H9 (cell line): ENCODE measurements around the gene BORCS8. TPM values are rescaled to one million over a fixed set of nuclear protein-coding genes. Genes with fewer than 3 reads are reported as not detected.

ENCODE experiments used
- DNase-seq: peaks from one replicate; pipeline ENCODE4 v3.0.0-alpha.2; 2017
- H2AFZ ChIP-seq: one replicate; pipeline ENCODE4 v1.6.1; 2013; ENCODE audit warnings: mild to moderate bottlenecking, low read length, control low read depth, moderate library complexity
- H2AK5ac ChIP-seq: 2 replicates; pipeline ENCODE4 v1.6.1; 2013; ENCODE audit warnings: low read length, control low read depth, mixed read lengths; ENCODE audit not compliant: insufficient read length
- H2BK120ac ChIP-seq: one replicate; pipeline ENCODE4 v1.6.1; 2013; ENCODE audit warnings: low read depth, mild to moderate bottlenecking, low read length, control low read depth, inconsistent platforms; ENCODE audit not compliant: poor library complexity, severe bottlenecking
- H2BK12ac ChIP-seq: 2 replicates; pipeline ENCODE4 v1.6.1; 2013; ENCODE audit warnings: low read length, control low read depth, mixed read lengths, low read depth; ENCODE audit not compliant: insufficient read length
- H2BK15ac ChIP-seq: 2 replicates; pipeline ENCODE4 v1.6.1; 2013; ENCODE audit warnings: low read depth, low read length, control low read depth
- H2BK20ac ChIP-seq: one replicate; pipeline ENCODE4 v1.6.1; 2013; ENCODE audit warnings: low read depth, mild to moderate bottlenecking, low read length, control low read depth, inconsistent platforms; ENCODE audit not compliant: poor library complexity, severe bottlenecking
- H2BK5ac ChIP-seq: 2 replicates; pipeline ENCODE4 v1.6.1; 2013; ENCODE audit warnings: low read length, control low read depth, mixed read lengths; ENCODE audit not compliant: insufficient read length
- H3K14ac ChIP-seq: 2 replicates; pipeline ENCODE4 v1.6.1; 2013; ENCODE audit warnings: low read length, control low read depth; ENCODE audit not compliant: insufficient read depth
- H3K18ac ChIP-seq: 2 replicates; pipeline ENCODE4 v1.6.1; 2013; ENCODE audit warnings: low read depth, mild to moderate bottlenecking, mixed read lengths, low read length, control low read depth; ENCODE audit not compliant: insufficient read length
- H3K23ac ChIP-seq: 2 replicates; pipeline ENCODE4 v1.6.1; 2013; ENCODE audit warnings: low read length, control low read depth, mixed read lengths, low read depth; ENCODE audit not compliant: insufficient read length
- H3K23me2 ChIP-seq: 2 replicates; pipeline ENCODE4 v1.6.1; 2013; ENCODE audit warnings: low read depth, mild to moderate bottlenecking, mixed read lengths, low read length, control low read depth; ENCODE audit not compliant: insufficient read length, poor library complexity, severe bottlenecking
- H3K27ac ChIP-seq: 2 replicates; pipeline ENCODE4 v1.5.1; 2013; ENCODE audit warnings: low read length, control low read depth, mixed read lengths, low read depth; ENCODE audit not compliant: insufficient read length
- H3K27me3 ChIP-seq: 2 replicates; pipeline ENCODE4 v1.6.1; 2013; ENCODE audit warnings: low read length, control low read depth, inconsistent platforms; ENCODE audit not compliant: insufficient read depth
- H3K4ac ChIP-seq: 2 replicates; pipeline ENCODE4 v1.6.1; 2013; ENCODE audit warnings: low read depth, mild to moderate bottlenecking, control low read depth, inconsistent platforms, low read length, moderate library complexity
- H3K4me1 ChIP-seq: 2 replicates; pipeline ENCODE4 v1.6.1; 2013; ENCODE audit warnings: low read length, control low read depth, inconsistent platforms; ENCODE audit not compliant: insufficient read depth
- H3K4me2 ChIP-seq: 2 replicates; pipeline ENCODE4 v1.6.1; 2013; ENCODE audit warnings: low read length, control low read depth, mixed read lengths; ENCODE audit not compliant: insufficient read length, insufficient read depth
- H3K56ac ChIP-seq: 2 replicates; pipeline ENCODE4 v1.6.1; 2013; ENCODE audit warnings: low read depth, mild to moderate bottlenecking, mixed read lengths, low read length, control low read depth; ENCODE audit not compliant: insufficient read length
- H3K79me1 ChIP-seq: 2 replicates; pipeline ENCODE4 v1.6.1; 2013; ENCODE audit warnings: low read depth, mild to moderate bottlenecking, moderate library complexity, low read length, control low read depth, inconsistent platforms; ENCODE audit not compliant: insufficient read depth, poor library complexity, severe bottlenecking
- H3K79me2 ChIP-seq: 2 replicates; pipeline ENCODE4 v1.6.1; 2013; ENCODE audit warnings: low read length, control low read depth, inconsistent platforms; ENCODE audit not compliant: insufficient read depth
- H3K9ac ChIP-seq: 2 replicates; pipeline ENCODE4 v1.6.1; 2013; ENCODE audit warnings: low read length, control low read depth, mixed read lengths; ENCODE audit not compliant: insufficient read length; ENCODE audit errors: extremely low read depth
- H3K9me3 ChIP-seq: one replicate; pipeline ENCODE4 v1.6.1; 2013; ENCODE audit warnings: low read depth, low read length, inconsistent platforms; ENCODE audit not compliant: control insufficient read depth
- H3T11ph ChIP-seq: one replicate; pipeline ENCODE4 v1.6.1; 2013; ENCODE audit warnings: mild to moderate bottlenecking, low read length, control low read depth, inconsistent platforms
- H4K20me1 ChIP-seq: one replicate; pipeline ENCODE4 v1.6.1; 2013; ENCODE audit not compliant: control insufficient read depth, insufficient read length, insufficient read depth
- H4K5ac ChIP-seq: 2 replicates; pipeline ENCODE4 v1.6.1; 2013; ENCODE audit warnings: low read depth, mild to moderate bottlenecking, mixed read lengths, low read length, control low read depth; ENCODE audit not compliant: insufficient read length
- H4K8ac ChIP-seq: replicated peaks from 2 replicates; pipeline ENCODE4 v1.6.1; 2013; ENCODE audit warnings: low read length, control low read depth, mixed read lengths, low read depth; ENCODE audit not compliant: insufficient read length
- H4K91ac ChIP-seq: 2 replicates; pipeline ENCODE4 v1.6.1; 2013; ENCODE audit warnings: low read depth, mild to moderate bottlenecking, moderate library complexity, mixed read lengths, low read length, control low read depth; ENCODE audit not compliant: insufficient read length
- H3K27ac Mint-ChIP-seq, 3 experiments: 2 replicates in 2 of 3; 3 replicates in 1 of 3; pipeline ENCODE4 v1.8.0; 2020 to 2021; ENCODE audit warnings: mixed read lengths in 3 of 3, mild to moderate bottlenecking in 1 of 3, moderate library complexity in 1 of 3
- H3K27me3 Mint-ChIP-seq: 2 replicates; pipeline ENCODE4 v1.8.0; 2021; ENCODE audit warnings: low read depth, mild to moderate bottlenecking, moderate library complexity, mixed read lengths
- H3K36me3 Mint-ChIP-seq, 3 experiments: 2 replicates in 2 of 3; 3 replicates in 1 of 3; pipeline ENCODE4 v1.8.0; 2020 to 2021; ENCODE audit warnings: low read depth in 3 of 3, mixed read lengths in 3 of 3; ENCODE audit not compliant: insufficient read depth in 1 of 3
- H3K4me1 Mint-ChIP-seq, 2 experiments: 2 replicates each; pipeline ENCODE4 v1.8.0; 2020; ENCODE audit warnings: mixed read lengths in 2 of 2
- H3K4me3 Mint-ChIP-seq, 2 experiments: 2 replicates in 1 of 2; 3 replicates in 1 of 2; pipeline ENCODE4 v1.8.0; 2020 to 2021; ENCODE audit warnings: mild to moderate bottlenecking in 2 of 2, mixed read lengths in 2 of 2, moderate library complexity in 1 of 2
- H3K9me3 Mint-ChIP-seq, 2 experiments: 2 replicates in 1 of 2; 3 replicates in 1 of 2; pipeline ENCODE4 v1.8.0; 2020; ENCODE audit warnings: mild to moderate bottlenecking in 2 of 2, mixed read lengths in 2 of 2, moderate library complexity in 1 of 2
- CTCF ChIP-seq: fragments of 200-600 bp; sonication (generic); conservative IDR thresholded peaks from 3 replicates; pipeline ENCODE4 v1.8.0; 2021; ENCODE audit warnings: antibody characterized with exemption, mild to moderate bottlenecking
- WGBS: extraction: QIAGEN DNeasy Blood & Tissue Kit; methylation state at CpG from one replicate; pipeline ENCODE4 v1.1.7; 2013; ENCODE audit warnings: missing lambda C conversion rate, low lambda C conversion rate, mixed read lengths; ENCODE audit not compliant: insufficient read length; ENCODE audit errors: extremely low coverage; 5-methylcytosine and 5-hydroxymethylcytosine counted together
- total RNA-seq: library from RNA; stranded (reverse); gene quantifications from 2 replicates; pipeline ENCODE4 v1.2.1, GENCODE V29; 2021

BORCS8 gene
- total RNA-seq, 1 experiment from 2014 or later: 20.4 TPM

- Histone ChIP-seq H3K4me2 (no peak overlapping the region), H3T11ph (no peak overlapping the region), H3K23ac (no peak overlapping the region), H3K79me2 (no peaks in the 10 kb centered on the region), H4K20me1 (no peaks in the 10 kb centered on the region), H3K23me2 (no peaks in the 10 kb centered on the region), H3K56ac (no peak overlapping the region), H3K4me1 (no peaks in the 10 kb centered on the region), H2AK5ac (no peak overlapping the region), H3K4ac (no peak overlapping the region), H2BK20ac (no peak overlapping the region), H2BK5ac (no peak overlapping the region), H2BK12ac (no peak overlapping the region), H3K9ac (no peak overlapping the region), H2BK120ac (no peak overlapping the region), H4K8ac (no peak overlapping the region), H4K5ac (no peak overlapping the region), H3K27me3 (no peaks in the 10 kb centered on the region; the same call in 1 of the 2 replicates), H2AFZ (no peak overlapping the region), H3K79me1 (no peaks in the 10 kb centered on the region), H2BK15ac (no peak overlapping the region), H4K91ac (no peak overlapping the region), H3K14ac (no peak overlapping the region), H3K18ac (no peak overlapping the region), H3K27ac (no peak overlapping the region), H3K9me3 (peaks cover under 1% of the 10 kb centered on the region)
- WGBS: no CpG with 5 or more reads among the region's 3 CpGs
- no peak overlapping the region for H3K4me3 Mint-ChIP-seq
- no peaks in the 10 kb centered on the region for H3K36me3 Mint-ChIP-seq
- no peak for DNase-seq
- H3K27me3 Mint-ChIP-seq: peaks cover 91% of the 10 kb centered on the region
- peaks cover 13% of the 10 kb centered on the region in 2 experiments for H3K9me3 Mint-ChIP-seq
- TF ChIP-seq CTCF: no peak
- H3K4me1 Mint-ChIP-seq: no peaks in the 10 kb centered on the region; a peak in 1 of 4 replicates
- H3K27ac Mint-ChIP-seq: no peak overlapping the region
Observed at GRCh38 chr19:19229701-19230100, 37.7 kb upstream of the BORCS8 start.
